HG02610 (cell line): ENCODE measurements around the gene ART4.

Source experiments
- ATAC-seq: cut with Tn5 transposase; IDR thresholded peaks from one replicate; pipeline ENCODE4 v1.9.1; 2021; ENCODE audit warnings: mild to moderate bottlenecking, moderate library complexity; ENCODE audit not compliant: unreplicated experiment

Gene ART4

GRCh38 chr12:14852880-14853279 is 9.6 kb upstream of the ART4 start:
- no peak for ATAC-seq

GRCh38 chr12:14850929-14851663 is 7.8 kb upstream of the ART4 start:
- ATAC-seq, result no peak

- ATAC-seq, result no peak
Measured at GRCh38 chr12:14849661-14850060, 6.3 kb upstream of the ART4 start.

GRCh38 chr12:14846876-14847580 is 3.7 kb upstream of the ART4 start:
- no peak for ATAC-seq

- ATAC-seq, result no peak
Measured at GRCh38 chr12:14846042-14846587, 2.8 kb upstream of the ART4 start.

- ATAC-seq, result peak; percentile 46
Measured at GRCh38 chr12:14845350-14845750, 2.0 kb upstream of the ART4 start.

GRCh38 chr12:14844401-14844800 is 1.1 kb upstream of the ART4 start:
- ATAC-seq, result no peak

GRCh38 chr12:14842315-14842714 is 1.0 kb downstream of the ART4 start:
- ATAC-seq, result no peak

GRCh38 chr12:14841761-14842160 is 1.6 kb downstream of the ART4 start:
- no peak for ATAC-seq

GRCh38 chr12:14840616-14841015 is 2.7 kb downstream of the ART4 start:
- ATAC-seq, result no peak

GRCh38 chr12:14839262-14839661 is 4.1 kb downstream of the ART4 start:
- ATAC-seq, result no peak

GRCh38 chr12:14836336-14837210 is 6.8 kb downstream of the ART4 start:
- ATAC-seq, result no peak

GRCh38 chr12:14834509-14834908 is 8.8 kb downstream of the ART4 start:
- ATAC-seq, result no peak

- ATAC-seq, result no peak
Measured at GRCh38 chr12:14833952-14834351, 9.4 kb downstream of the ART4 start.

GRCh38 chr12:14833336-14833735 is 10.0 kb downstream of the ART4 start:
- ATAC-seq, result no peak

GRCh38 chr12:14828892-14829291 is 14.4 kb downstream of the ART4 start:
- ATAC-seq, result no peak

GRCh38 chr12:14827043-14827442 is 16.3 kb downstream of the ART4 start:
- no peak for ATAC-seq

GRCh38 chr12:14826491-14826890 is 16.8 kb downstream of the ART4 start:
- ATAC-seq, result no peak

- no peak for ATAC-seq
Measured at GRCh38 chr12:14825256-14825655, 18.1 kb downstream of the ART4 start.

GRCh38 chr12:14824012-14824634 is 19.2 kb downstream of the ART4 start:
- ATAC-seq, result peak; percentile 66

- ATAC-seq, result no peak
Measured at GRCh38 chr12:14814014-14814413, 29.3 kb downstream of the ART4 start, which contains the start of gene SMCO3. SMCO3 (minus strand) TSS chr12:14814182; CDS start chr12:14806680, 7,502 bp downstream.
